ENCODE measurements around the gene USP2.

The USP2 gene

DNA sequence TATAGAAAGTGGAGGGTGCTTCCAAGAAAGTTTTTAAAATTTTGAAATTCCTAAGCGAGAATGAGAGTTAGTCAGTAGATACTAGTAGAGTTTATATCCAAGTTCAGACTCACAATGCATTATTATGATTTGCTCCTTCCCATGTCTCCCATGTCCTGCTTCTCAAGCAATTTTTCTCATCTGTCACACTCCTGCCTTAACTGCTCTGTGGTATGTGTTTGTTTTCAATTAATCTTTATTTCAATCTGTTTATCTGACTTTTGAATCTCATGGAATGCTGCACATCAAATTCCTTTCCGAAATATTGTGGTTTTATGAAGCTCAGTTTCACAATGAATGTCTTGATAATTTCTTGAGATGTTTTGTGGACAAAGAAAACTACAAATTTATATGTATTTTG is 23.4 kb upstream of the USP2 start:
- Histone ChIP-seq H3K79me1 (ENCODE audit: low read length) (no peaks in the 10 kb centered on the region), H2BK5ac (ENCODE audit: low read depth, low read length, poor library complexity) (no peak overlapping the region), H3K18ac (ENCODE audit: low read length) (no peak overlapping the region), H3K79me2 (ENCODE audit: control insufficient read depth, insufficient read depth, low read length, poor library complexity) (no peaks in the 10 kb centered on the region), H3K36me3 (ENCODE audit: control insufficient read depth in 1 of 2, insufficient read depth in 2 of 2, low read length in 2 of 2) (no peaks in the 10 kb centered on the region), H3K27me3 (ENCODE audit: insufficient read depth, low read length) (no peaks in the 10 kb centered on the region), H4K8ac (ENCODE audit: low read depth, low read length) (no peak overlapping the region), H2BK120ac (ENCODE audit: insufficient read depth, low read length, poor library complexity) (no peak overlapping the region), H4K91ac (ENCODE audit: low read depth, low read length) (no peak overlapping the region), H3K9ac (ENCODE audit: low read length) (no peak overlapping the region), H3K4me2 (ENCODE audit: low read length) (no peak overlapping the region), H3K4me1 (ENCODE audit: control insufficient read depth in 1 of 2, insufficient read depth in 2 of 2, low read length in 2 of 2) (no peaks in the 10 kb centered on the region), H3K23ac (ENCODE audit: low read length) (no peak overlapping the region), H3K14ac (ENCODE audit: low read length) (no peak overlapping the region), H2AFZ (ENCODE audit: insufficient read depth, low read length, poor library complexity) (no peak overlapping the region), H2AK5ac (ENCODE audit: low read length) (no peak overlapping the region), H4K12ac (ENCODE audit: low read depth, low read length) (no peak overlapping the region), H3K4ac (ENCODE audit: low read depth, low read length) (no peak overlapping the region), H3K9me3 (ENCODE audit: insufficient read depth, low read depth, low read length) (no peaks in the 10 kb centered on the region), H2BK12ac (ENCODE audit: low read length) (no peak overlapping the region), H3K4me3 (ENCODE audit: low read depth, low read length) (no peak overlapping the region), H3K27ac (ENCODE audit: low read depth, low read length) (no peak overlapping the region)
- DNase-seq, result peak in 1 of 2 donors; percentile 21
- no CpG with 5 or more reads among the region's 2 CpGs for WGBS (ENCODE audit: extremely low coverage, insufficient coverage, insufficient read length)

DNA sequence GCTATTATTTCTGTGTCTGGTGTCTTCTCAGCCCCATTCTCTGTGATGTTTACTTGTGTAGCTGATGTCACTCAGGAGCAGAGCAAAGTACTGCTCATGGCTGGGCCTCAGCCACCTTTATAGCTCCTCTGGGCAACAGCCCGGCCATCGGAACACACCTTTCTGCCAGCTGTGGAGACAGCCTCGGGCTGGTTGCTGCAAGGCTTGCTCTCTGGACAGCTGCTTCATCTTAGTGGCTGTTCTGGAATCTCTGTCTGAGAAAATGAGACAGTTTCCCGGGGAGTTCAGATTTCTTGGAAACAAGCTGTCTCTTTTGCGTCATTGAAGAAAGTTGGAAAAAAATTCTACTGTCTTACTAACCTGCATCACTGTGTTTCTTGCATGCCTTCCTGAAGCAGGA is 21.5 kb upstream of the USP2 start:
- Histone ChIP-seq H2AK5ac (ENCODE audit: low read length) (no peak overlapping the region), H3K27ac (ENCODE audit: low read depth, low read length) (no peak overlapping the region), H2BK5ac (ENCODE audit: low read depth, low read length, poor library complexity) (no peak overlapping the region), H4K12ac (ENCODE audit: low read depth, low read length) (no peak overlapping the region), H3K36me3 (ENCODE audit: control insufficient read depth in 1 of 2, insufficient read depth in 2 of 2, low read length in 2 of 2) (no peaks in the 10 kb centered on the region), H3K18ac (ENCODE audit: low read length) (no peak overlapping the region), H4K8ac (ENCODE audit: low read depth, low read length) (no peak overlapping the region), H4K91ac (ENCODE audit: low read depth, low read length) (no peak overlapping the region), H3K9me3 (ENCODE audit: insufficient read depth, low read depth, low read length) (no peaks in the 10 kb centered on the region), H2AFZ (ENCODE audit: insufficient read depth, low read length, poor library complexity) (no peak overlapping the region), H3K4me1 (ENCODE audit: control insufficient read depth in 1 of 2, insufficient read depth in 2 of 2, low read length in 2 of 2) (no peaks in the 10 kb centered on the region), H3K4me3 (ENCODE audit: low read depth, low read length) (no peak overlapping the region), H2BK120ac (ENCODE audit: insufficient read depth, low read length, poor library complexity) (no peak overlapping the region), H3K14ac (ENCODE audit: low read length) (no peak overlapping the region), H3K27me3 (ENCODE audit: insufficient read depth, low read length) (no peaks in the 10 kb centered on the region), H3K79me1 (ENCODE audit: low read length) (no peaks in the 10 kb centered on the region), H3K79me2 (ENCODE audit: control insufficient read depth, insufficient read depth, low read length, poor library complexity) (no peaks in the 10 kb centered on the region), H3K4me2 (ENCODE audit: low read length) (no peak overlapping the region), H3K23ac (ENCODE audit: low read length) (no peak overlapping the region), H2BK12ac (ENCODE audit: low read length) (no peak overlapping the region), H3K4ac (ENCODE audit: low read depth, low read length) (no peak overlapping the region), H3K9ac (ENCODE audit: low read length) (no peak overlapping the region)
- no CpG with 5 or more reads among the region's 5 CpGs for WGBS (ENCODE audit: extremely low coverage, insufficient coverage, insufficient read length)
- DNase-seq, result peak; percentile 55 to 59

DNA sequence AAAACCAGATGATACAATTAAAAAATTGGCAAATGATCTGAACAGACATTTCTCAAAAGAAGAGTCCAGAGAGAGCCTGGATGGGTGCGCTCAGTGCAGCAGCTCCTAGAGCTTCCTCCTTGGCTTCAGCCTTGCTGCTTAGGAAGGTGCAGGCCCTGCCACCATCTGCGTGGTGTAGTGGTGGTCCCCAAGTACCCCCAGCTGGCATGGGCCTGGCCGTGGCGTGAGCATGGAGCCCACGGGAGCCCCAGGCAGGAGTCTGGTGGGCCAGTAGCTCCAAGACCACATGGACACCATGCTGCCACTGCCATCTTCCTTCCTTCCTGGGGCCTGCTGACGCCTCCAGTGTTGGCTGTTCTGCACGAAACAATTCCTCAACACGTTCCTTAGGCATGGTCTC is 21.0 kb upstream of the USP2 start:
- Histone ChIP-seq H3K4me1 (ENCODE audit: control insufficient read depth in 1 of 2, insufficient read depth in 2 of 2, low read length in 2 of 2) (no peaks in the 10 kb centered on the region), H2BK120ac (ENCODE audit: insufficient read depth, low read length, poor library complexity) (no peak overlapping the region), H4K8ac (ENCODE audit: low read depth, low read length) (no peak overlapping the region), H2BK12ac (ENCODE audit: low read length) (no peak overlapping the region), H3K9ac (ENCODE audit: low read length) (no peak overlapping the region), H3K14ac (ENCODE audit: low read length) (no peak overlapping the region), H3K9me3 (ENCODE audit: insufficient read depth, low read depth, low read length) (no peaks in the 10 kb centered on the region), H3K18ac (ENCODE audit: low read length) (no peak overlapping the region), H4K91ac (ENCODE audit: low read depth, low read length) (no peak overlapping the region), H3K79me1 (ENCODE audit: low read length) (no peaks in the 10 kb centered on the region), H2AK5ac (ENCODE audit: low read length) (no peak overlapping the region), H3K36me3 (ENCODE audit: control insufficient read depth in 1 of 2, insufficient read depth in 2 of 2, low read length in 2 of 2) (no peaks in the 10 kb centered on the region), H3K27ac (ENCODE audit: low read depth, low read length) (no peak overlapping the region), H3K23ac (ENCODE audit: low read length) (no peak overlapping the region), H3K27me3 (ENCODE audit: insufficient read depth, low read length) (no peaks in the 10 kb centered on the region), H2AFZ (ENCODE audit: insufficient read depth, low read length, poor library complexity) (no peak overlapping the region), H3K4ac (ENCODE audit: low read depth, low read length) (no peak overlapping the region), H3K79me2 (ENCODE audit: control insufficient read depth, insufficient read depth, low read length, poor library complexity) (no peaks in the 10 kb centered on the region), H4K12ac (ENCODE audit: low read depth, low read length) (no peak overlapping the region), H3K4me2 (ENCODE audit: low read length) (no peak overlapping the region), H2BK5ac (ENCODE audit: low read depth, low read length, poor library complexity) (no peak overlapping the region), H3K4me3 (ENCODE audit: low read depth, low read length) (no peak overlapping the region)
- DNase-seq, result no peak
- WGBS (ENCODE audit: extremely low coverage, insufficient coverage, insufficient read length), result no CpG with 5 or more reads among the region's 8 CpGs

DNA sequence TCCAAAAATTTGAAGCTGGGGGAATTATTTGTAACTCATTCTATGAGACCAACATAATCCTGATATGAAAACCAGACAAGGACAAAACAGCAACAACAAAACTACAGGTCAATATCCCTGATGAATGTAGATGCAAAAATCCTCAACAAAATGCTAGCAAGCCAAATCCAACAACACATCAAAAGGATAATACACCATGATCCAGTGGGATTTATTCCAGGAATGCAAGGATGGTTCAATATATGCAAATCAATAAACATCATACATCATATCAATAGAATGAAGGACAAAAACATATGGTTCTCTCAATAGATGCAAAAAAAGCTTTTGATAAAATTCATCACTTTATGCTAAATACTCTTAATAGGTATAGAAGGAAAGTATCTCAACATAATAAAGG is 19.4 kb upstream of the USP2 start:
- no peak overlapping the region for H3K27ac ChIP-seq (ENCODE audit: low read depth, low read length)
- no peak overlapping the region for H2AFZ ChIP-seq (ENCODE audit: insufficient read depth, low read length, poor library complexity)
- no peak overlapping the region for H3K23ac ChIP-seq (ENCODE audit: low read length)
- H2AK5ac ChIP-seq (ENCODE audit: low read length), result no peak overlapping the region
- no peaks in the 10 kb centered on the region for H3K4me1 ChIP-seq (ENCODE audit: control insufficient read depth in 1 of 2, insufficient read depth in 2 of 2, low read length in 2 of 2)
- H4K12ac ChIP-seq (ENCODE audit: low read depth, low read length), result no peak overlapping the region
- no peaks in the 10 kb centered on the region for H3K36me3 ChIP-seq (ENCODE audit: control insufficient read depth in 1 of 2, insufficient read depth in 2 of 2, low read length in 2 of 2)
- no peak overlapping the region for H2BK12ac ChIP-seq (ENCODE audit: low read length)
- no peak overlapping the region for H3K4me3 ChIP-seq (ENCODE audit: low read depth, low read length)
- H4K91ac ChIP-seq (ENCODE audit: low read depth, low read length), result no peak overlapping the region
- no peak overlapping the region for H3K18ac ChIP-seq (ENCODE audit: low read length)
- H3K79me1 ChIP-seq (ENCODE audit: low read length), result no peaks in the 10 kb centered on the region
- no peaks in the 10 kb centered on the region for H3K9me3 ChIP-seq (ENCODE audit: insufficient read depth, low read depth, low read length)
- no peak for DNase-seq
- no peaks in the 10 kb centered on the region for H3K79me2 ChIP-seq (ENCODE audit: control insufficient read depth, insufficient read depth, low read length, poor library complexity)
- no peak overlapping the region for H3K4me2 ChIP-seq (ENCODE audit: low read length)
- no peak overlapping the region for H3K9ac ChIP-seq (ENCODE audit: low read length)
- no peak overlapping the region for H4K8ac ChIP-seq (ENCODE audit: low read depth, low read length)
- no peak overlapping the region for H3K14ac ChIP-seq (ENCODE audit: low read length)
- H2BK5ac ChIP-seq (ENCODE audit: low read depth, low read length, poor library complexity), result no peak overlapping the region
- no peak overlapping the region for H3K4ac ChIP-seq (ENCODE audit: low read depth, low read length)
- H3K27me3 ChIP-seq (ENCODE audit: insufficient read depth, low read length), result no peaks in the 10 kb centered on the region
- no peak overlapping the region for H2BK120ac ChIP-seq (ENCODE audit: insufficient read depth, low read length, poor library complexity)

- no peak overlapping the region for H4K91ac ChIP-seq (ENCODE audit: low read depth, low read length)
- no peak overlapping the region for H2AK5ac ChIP-seq (ENCODE audit: low read length)
- no peak overlapping the region for H3K23ac ChIP-seq (ENCODE audit: low read length)
- DNase-seq, result no peak
- no peaks in the 10 kb centered on the region for H3K27me3 ChIP-seq (ENCODE audit: insufficient read depth, low read length)
- H4K12ac ChIP-seq (ENCODE audit: low read depth, low read length), result no peak overlapping the region
- H3K79me2 ChIP-seq (ENCODE audit: control insufficient read depth, insufficient read depth, low read length, poor library complexity), result no peaks in the 10 kb centered on the region
- no peak overlapping the region for H3K4me3 ChIP-seq (ENCODE audit: low read depth, low read length)
- H3K4me2 ChIP-seq (ENCODE audit: low read length), result no peak overlapping the region
- H3K18ac ChIP-seq (ENCODE audit: low read length), result no peak overlapping the region
- H2BK12ac ChIP-seq (ENCODE audit: low read length), result no peak overlapping the region
- no peaks in the 10 kb centered on the region for H3K4me1 ChIP-seq (ENCODE audit: control insufficient read depth in 1 of 2, insufficient read depth in 2 of 2, low read length in 2 of 2)
- H2AFZ ChIP-seq (ENCODE audit: insufficient read depth, low read length, poor library complexity), result no peak overlapping the region
- no peak overlapping the region for H3K9ac ChIP-seq (ENCODE audit: low read length)
- no peak overlapping the region for H3K27ac ChIP-seq (ENCODE audit: low read depth, low read length)
- no peak overlapping the region for H2BK5ac ChIP-seq (ENCODE audit: low read depth, low read length, poor library complexity)
- no peaks in the 10 kb centered on the region for H3K79me1 ChIP-seq (ENCODE audit: low read length)
- no peaks in the 10 kb centered on the region for H3K36me3 ChIP-seq (ENCODE audit: control insufficient read depth in 1 of 2, insufficient read depth in 2 of 2, low read length in 2 of 2)
- no peaks in the 10 kb centered on the region for H3K9me3 ChIP-seq (ENCODE audit: insufficient read depth, low read depth, low read length)
- no peak overlapping the region for H3K4ac ChIP-seq (ENCODE audit: low read depth, low read length)
- no peak overlapping the region for H3K14ac ChIP-seq (ENCODE audit: low read length)
- H2BK120ac ChIP-seq (ENCODE audit: insufficient read depth, low read length, poor library complexity), result no peak overlapping the region
- H4K8ac ChIP-seq (ENCODE audit: low read depth, low read length), result no peak overlapping the region
Measured at GRCh38 chr11:119397740-119398139, 16.2 kb upstream of the USP2 start.
